Activated B cell treated with CpG ODN at 0.5 μM for 24 hours (primary cell): ENCODE measurements around the gene RNF152. TPM values are rescaled to one million over a fixed set of nuclear protein-coding genes. Genes with fewer than 3 reads are reported as not detected.

ENCODE experiments used
- ATAC-seq: fragments of 200-7000 bp; cut with Tn5 transposase; one replicate; pipeline ENCODE4 v1.10.0; 2021; ENCODE audit warnings: low read depth, mild to moderate bottlenecking, moderate library complexity
- CTCF ChIA-PET: fragments of 350-600 bp; sonication (Branson Sonifier 250); formaldehyde crosslinking; loops from one replicate; lab custom pipeline; 2021; ENCODE audit warnings: antibody characterized with exemption; lab: Charles Lee
- POLR2A ChIA-PET: fragments of 350-600 bp; sonication (Branson Sonifier 250); formaldehyde crosslinking; loops from one replicate; lab custom pipeline; 2021; ENCODE audit warnings: antibody characterized with exemption; lab: Charles Lee
- DNase-seq: peaks from one replicate; pipeline ENCODE4 v3.0.0; 2022
- H3K27ac Mint-ChIP-seq: one replicate; pipeline ENCODE4 v1.8.0; 2020; ENCODE audit warnings: mixed read lengths
- H3K27me3 Mint-ChIP-seq: one replicate; pipeline ENCODE4 v1.8.0; 2021; ENCODE audit warnings: mixed read lengths
- H3K36me3 Mint-ChIP-seq: one replicate; pipeline ENCODE4 v1.8.0; 2021; ENCODE audit warnings: low read depth, mixed read lengths
- H3K4me1 Mint-ChIP-seq: one replicate; pipeline ENCODE4 v1.8.0; 2021; ENCODE audit warnings: mixed read lengths
- H3K4me3 Mint-ChIP-seq: one replicate; pipeline ENCODE4 v1.8.0; 2020; ENCODE audit warnings: mild to moderate bottlenecking, mixed read lengths
- H3K9me3 Mint-ChIP-seq: one replicate; pipeline ENCODE4 v1.8.0; 2020; ENCODE audit warnings: mixed read lengths
- CTCF ChIP-seq: fragments of 200-600 bp; IDR thresholded peaks from one replicate; pipeline ENCODE4 v1.8.0; 2022; ENCODE audit warnings: antibody characterized with exemption, mild to moderate bottlenecking
- intact Hi-C: fragments of 100-400 bp; cut with micrococcal nuclease; formaldehyde crosslinking; loops from one replicate; pipeline ENCODE4 v1.15.1; 2024
- total RNA-seq: library from RNA; stranded (reverse); gene quantifications from 2 replicates; pipeline ENCODE4 v1.2.3, GENCODE V29; 2022

RNF152 gene
- total RNA-seq, 1 donor from 2014 or later = 0.02 TPM

DNA sequence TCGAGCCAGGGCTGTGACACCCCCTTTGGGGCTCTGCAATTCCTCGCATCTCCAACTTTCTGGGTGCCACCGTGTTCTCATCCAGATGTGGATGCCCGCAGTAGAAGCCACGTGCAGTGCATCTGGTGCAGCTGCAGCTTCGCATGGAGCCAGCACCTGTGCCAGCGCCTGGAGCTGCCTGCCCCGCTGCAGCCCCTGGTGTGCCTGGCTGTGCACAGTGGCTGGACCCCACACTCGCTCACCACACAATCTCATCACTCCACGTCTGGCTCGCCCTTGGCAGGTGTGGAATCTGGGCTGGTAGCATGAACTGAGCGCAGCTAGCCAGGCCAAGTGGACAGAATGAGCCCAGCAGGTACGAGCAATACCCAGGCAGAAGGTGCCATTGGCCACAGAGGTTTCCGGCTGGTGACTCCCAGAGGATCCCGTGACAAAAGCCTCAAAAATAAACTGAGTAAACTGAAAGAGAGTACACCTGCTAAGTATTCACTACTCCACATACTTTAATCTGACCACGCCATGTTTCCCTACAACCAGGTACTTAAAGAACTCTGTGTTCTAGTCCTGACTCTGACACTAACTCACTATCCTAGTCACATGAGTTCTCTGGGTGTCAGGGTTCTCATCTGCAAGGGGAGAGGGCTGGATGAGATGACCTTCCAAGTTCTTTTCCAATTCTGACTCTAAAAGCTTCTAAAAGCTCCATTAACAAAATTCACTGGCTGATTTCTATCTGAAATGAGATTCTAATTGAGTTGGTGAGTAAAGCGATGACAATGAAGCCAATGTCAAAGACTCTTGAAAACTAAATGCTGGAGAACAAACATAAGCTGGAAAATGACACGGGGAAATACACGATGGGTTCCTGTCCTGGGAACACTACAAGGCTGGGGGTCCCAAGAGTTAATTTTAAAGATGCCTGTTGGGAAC lies 37.1 kb downstream of the RNF152 start:
- CTCF ChIA-PET = no interaction called here

DNA sequence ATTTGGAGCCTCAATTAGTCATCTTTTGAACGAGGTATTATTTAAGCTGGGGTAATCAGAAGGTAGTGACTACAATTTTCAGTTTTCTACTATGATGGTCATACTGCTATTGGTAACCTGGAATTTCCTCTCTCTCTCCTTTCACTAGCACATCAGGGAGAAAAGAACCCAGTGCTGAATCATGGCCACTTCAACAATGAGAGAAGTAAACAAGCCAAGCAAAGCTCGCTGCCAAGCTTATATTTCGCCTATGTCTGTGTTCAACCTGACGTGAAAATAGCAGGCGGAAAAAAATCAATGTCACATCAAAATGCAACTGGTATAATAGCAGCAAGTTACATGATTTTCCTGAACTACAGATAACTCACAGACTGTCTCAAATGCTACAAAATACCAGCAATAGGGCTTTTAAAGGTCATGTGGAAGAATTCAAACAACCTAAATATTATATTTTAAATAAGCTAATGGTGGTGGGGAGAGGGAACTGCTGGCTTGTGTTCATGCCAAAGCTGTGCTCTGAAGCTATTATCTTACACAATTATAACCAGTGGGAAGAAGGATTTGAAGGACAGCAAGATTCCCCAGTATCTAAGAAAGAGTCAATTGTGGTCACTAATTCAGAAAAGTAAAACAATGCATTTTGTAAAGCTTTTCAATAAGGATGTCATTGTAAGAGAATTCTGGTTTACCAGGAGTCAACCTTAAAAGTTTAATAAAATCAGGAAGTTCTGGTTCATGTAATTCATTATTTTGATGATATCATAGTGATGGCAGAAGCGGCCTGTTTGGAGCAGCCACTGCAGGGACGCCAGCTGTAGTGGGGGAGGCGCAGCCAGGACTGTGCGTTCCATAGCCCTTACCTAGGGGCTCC lies 38.0 kb downstream of the RNF152 start:
- Mint-ChIP-seq H3K9me3 (no peaks in the 10 kb centered on the region), H3K4me3 (no peak overlapping the region), H3K4me1 (no peaks in the 10 kb centered on the region), H3K27me3 (no peaks in the 10 kb centered on the region), H3K27ac (no peak overlapping the region), H3K36me3 (no peaks in the 10 kb centered on the region)
- TF ChIP-seq CTCF = no peak
- ChIA-PET CTCF (no interaction called here), POLR2A (no interaction called here)
- no peak for ATAC-seq
- no peak for DNase-seq
- intact Hi-C loops = no loop called here

More for the DNA sequence above, 37.1 kb downstream of the RNF152 start:
- TF ChIP-seq CTCF = no peak
- H3K27ac Mint-ChIP-seq = no peak overlapping the region
- ATAC-seq = no peak
- DNase-seq = no peak
- no peaks in the 10 kb centered on the region for H3K36me3 Mint-ChIP-seq
- H3K27me3 Mint-ChIP-seq = no peaks in the 10 kb centered on the region
- no peaks in the 10 kb centered on the region for H3K4me1 Mint-ChIP-seq
- H3K9me3 Mint-ChIP-seq = no peaks in the 10 kb centered on the region
- H3K4me3 Mint-ChIP-seq = no peak overlapping the region
- POLR2A ChIA-PET = no interaction called here
- intact Hi-C loops = no loop called here

DNA sequence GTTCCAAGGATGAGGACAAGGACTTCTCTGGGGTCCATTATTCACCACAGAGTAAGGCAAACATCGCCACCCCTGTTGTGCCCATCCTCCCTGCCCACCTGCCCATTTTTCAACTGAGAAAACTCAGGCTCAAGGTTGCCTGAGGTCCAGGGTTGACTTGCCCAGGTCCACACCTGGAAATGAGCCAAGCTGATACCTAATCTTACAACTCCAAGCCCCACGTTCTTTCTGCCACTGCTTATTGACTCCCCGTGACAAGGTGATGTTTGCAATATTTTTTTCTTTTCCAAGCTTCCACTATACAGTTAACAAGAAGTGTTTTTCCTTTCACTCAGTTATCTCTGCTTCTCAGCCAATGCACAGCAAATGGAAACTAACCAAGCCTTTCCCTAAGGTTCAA lies 39.0 kb downstream of the RNF152 start:
- ChIA-PET CTCF (no interaction called here), POLR2A (no interaction called here)
- DNase-seq (no peak), ATAC-seq (no peak)
- no peak for TF ChIP-seq CTCF
- Mint-ChIP-seq H3K36me3 (no peaks in the 10 kb centered on the region), H3K4me3 (no peak overlapping the region), H3K27ac (no peak overlapping the region), H3K9me3 (no peaks in the 10 kb centered on the region), H3K27me3 (no peaks in the 10 kb centered on the region), H3K4me1 (no peaks in the 10 kb centered on the region)
- intact Hi-C loops = no loop called here

GRCh38 chr18:61852496-61852895 lies 40.3 kb downstream of the RNF152 start:
- H3K4me3 Mint-ChIP-seq = no peak overlapping the region
- TF ChIP-seq CTCF = no peak
- DNase-seq = no peak
- H3K9me3 Mint-ChIP-seq = no peaks in the 10 kb centered on the region
- no peak for ATAC-seq
- ChIA-PET POLR2A (no interaction called here), CTCF (no interaction called here)
- no peak overlapping the region for H3K27ac Mint-ChIP-seq
- H3K36me3 Mint-ChIP-seq = no peaks in the 10 kb centered on the region
- peaks cover 2% of the 10 kb centered on the region for H3K27me3 Mint-ChIP-seq
- intact Hi-C loops = no loop called here
- no peaks in the 10 kb centered on the region for H3K4me1 Mint-ChIP-seq

- intact Hi-C loops = no loop called here
- TF ChIP-seq CTCF = no peak
- CTCF ChIA-PET = no interaction called here
Observed at GRCh38 chr18:61851940-61852451, 40.8 kb downstream of the RNF152 start.

More at GRCh38 chr18:61851940-61852451, 40.8 kb downstream of the RNF152 start:
- no peak for DNase-seq
- no peak for ATAC-seq
- Mint-ChIP-seq H3K9me3 (no peaks in the 10 kb centered on the region), H3K36me3 (no peaks in the 10 kb centered on the region), H3K27ac (no peak overlapping the region), H3K4me1 (no peaks in the 10 kb centered on the region), H3K27me3 (peaks cover 2% of the 10 kb centered on the region), H3K4me3 (no peak overlapping the region)
- POLR2A ChIA-PET = no interaction called here
